IPS DF 19.7 (cell line): ENCODE results near the gene CLEC2A.
A peak's percentile ranks its signal among the peaks of the same experiment; 100 is the strongest.

Experiments used
- DNase-seq: peaks from one replicate; pipeline ENCODE4 v3.0.0-alpha.2; 2013; ENCODE audit warnings: low read depth, low spot score

The CLEC2A gene

GRCh38 chr12:9935026-9935425, 2.9 kb upstream of the CLEC2A start:
- no peak for DNase-seq

- DNase-seq, result no peak
Measured at GRCh38 chr12:9933958-9934357, 1.8 kb upstream of the CLEC2A start.

GRCh38 chr12:9931245-9931644, 925 bp downstream of the CLEC2A start:
- DNase-seq, result no peak

GRCh38 chr12:9928607-9929006, 3.6 kb downstream of the CLEC2A start:
- no peak for DNase-seq

- DNase-seq, result no peak
Measured at GRCh38 chr12:9926876-9927275, 5.3 kb downstream of the CLEC2A start.

GRCh38 chr12:9925705-9926393, 6.3 kb downstream of the CLEC2A start:
- DNase-seq, result peak; percentile 52

- DNase-seq, result no peak
Measured at GRCh38 chr12:9922429-9922828, 9.7 kb downstream of the CLEC2A start.

- no peak for DNase-seq
Measured at GRCh38 chr12:9920451-9920850, 11.7 kb downstream of the CLEC2A start.

- no peak for DNase-seq
Measured at GRCh38 chr12:9919443-9919842, 12.7 kb downstream of the CLEC2A start.

- DNase-seq, result no peak
Measured at GRCh38 chr12:9911708-9912107, 20.5 kb downstream of the CLEC2A start.

- no peak for DNase-seq
Measured at GRCh38 chr12:9910716-9911421, 21.3 kb downstream of the CLEC2A start.

- DNase-seq, result no peak
Measured at GRCh38 chr12:9909724-9910123, 22.4 kb downstream of the CLEC2A start.

- DNase-seq, result no peak
Measured at GRCh38 chr12:9908350-9908749, 23.8 kb downstream of the CLEC2A start.

GRCh38 chr12:9907769-9908168, 24.4 kb downstream of the CLEC2A start:
- DNase-seq, result no peak

- no peak for DNase-seq
Measured at GRCh38 chr12:9906873-9907272, 25.3 kb downstream of the CLEC2A start.

- DNase-seq, result no peak
Measured at GRCh38 chr12:9902539-9903228, 29.5 kb downstream of the CLEC2A start.

- no peak for DNase-seq
Measured at GRCh38 chr12:9900930-9901329, 31.2 kb downstream of the CLEC2A start.

- DNase-seq, result no peak
Measured at GRCh38 chr12:9899209-9899608, 33.0 kb downstream of the CLEC2A start.

GRCh38 chr12:9897535-9897934, 34.6 kb downstream of the CLEC2A start:
- no peak for DNase-seq

- no peak for DNase-seq
Measured at GRCh38 chr12:9895215-9895971, 36.8 kb downstream of the CLEC2A start.

- no peak for DNase-seq
Measured at GRCh38 chr12:9888665-9889273, 43.4 kb downstream of the CLEC2A start.

GRCh38 chr12:9883175-9883574, 49.0 kb downstream of the CLEC2A start:
- no peak for DNase-seq
